ENCODE data around the gene RGL2. TPM values are rescaled to one million over a fixed set of nuclear protein-coding genes. Genes with fewer than 3 reads are reported as not detected.

The RGL2 gene, protein sequence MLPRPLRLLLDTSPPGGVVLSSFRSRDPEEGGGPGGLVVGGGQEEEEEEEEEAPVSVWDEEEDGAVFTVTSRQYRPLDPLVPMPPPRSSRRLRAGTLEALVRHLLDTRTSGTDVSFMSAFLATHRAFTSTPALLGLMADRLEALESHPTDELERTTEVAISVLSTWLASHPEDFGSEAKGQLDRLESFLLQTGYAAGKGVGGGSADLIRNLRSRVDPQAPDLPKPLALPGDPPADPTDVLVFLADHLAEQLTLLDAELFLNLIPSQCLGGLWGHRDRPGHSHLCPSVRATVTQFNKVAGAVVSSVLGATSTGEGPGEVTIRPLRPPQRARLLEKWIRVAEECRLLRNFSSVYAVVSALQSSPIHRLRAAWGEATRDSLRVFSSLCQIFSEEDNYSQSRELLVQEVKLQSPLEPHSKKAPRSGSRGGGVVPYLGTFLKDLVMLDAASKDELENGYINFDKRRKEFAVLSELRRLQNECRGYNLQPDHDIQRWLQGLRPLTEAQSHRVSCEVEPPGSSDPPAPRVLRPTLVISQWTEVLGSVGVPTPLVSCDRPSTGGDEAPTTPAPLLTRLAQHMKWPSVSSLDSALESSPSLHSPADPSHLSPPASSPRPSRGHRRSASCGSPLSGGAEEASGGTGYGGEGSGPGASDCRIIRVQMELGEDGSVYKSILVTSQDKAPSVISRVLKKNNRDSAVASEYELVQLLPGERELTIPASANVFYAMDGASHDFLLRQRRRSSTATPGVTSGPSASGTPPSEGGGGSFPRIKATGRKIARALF
- total RNA-seq = 42.9 and 45.8 TPM in 2 replicates

GRCh38 chr6:33298773-33299236 is at the start of gene RGL2:
RGL2 (minus strand) TSS chr6:33298942; CDS start chr6:33298610, 332 bp downstream.

GRCh38 chr6:33317669-33318425 is 19.1 kb upstream of the RGL2 start, which contains the start of gene ZBTB22:
ZBTB22 (minus strand) TSS chr6:33317744; CDS start chr6:33316916, 828 bp downstream.

GRCh38 chr6:33313709-33314514 is 15.2 kb upstream of the RGL2 start, which contains the start of gene TAPBP:
TAPBP (minus strand) TSS chr6:33314078; CDS start chr6:33314041, 37 bp downstream.

GRCh38 chr6:33288921-33289783 is 9.6 kb downstream of the RGL2 start, which contains the start of the genes PFDN6 and WDR46:
PFDN6 (plus strand) TSS chr6:33289601; CDS start chr6:33289857, 256 bp downstream.
WDR46 (minus strand) TSS chr6:33289239; CDS start chr6:33289170, 69 bp downstream.

GRCh38 chr6:33276864-33277662 is 21.7 kb downstream of the RGL2 start, which contains the start of gene B3GALT4:
B3GALT4 (plus strand) TSS chr6:33277123; CDS start chr6:33277420, 297 bp downstream.

DNA sequence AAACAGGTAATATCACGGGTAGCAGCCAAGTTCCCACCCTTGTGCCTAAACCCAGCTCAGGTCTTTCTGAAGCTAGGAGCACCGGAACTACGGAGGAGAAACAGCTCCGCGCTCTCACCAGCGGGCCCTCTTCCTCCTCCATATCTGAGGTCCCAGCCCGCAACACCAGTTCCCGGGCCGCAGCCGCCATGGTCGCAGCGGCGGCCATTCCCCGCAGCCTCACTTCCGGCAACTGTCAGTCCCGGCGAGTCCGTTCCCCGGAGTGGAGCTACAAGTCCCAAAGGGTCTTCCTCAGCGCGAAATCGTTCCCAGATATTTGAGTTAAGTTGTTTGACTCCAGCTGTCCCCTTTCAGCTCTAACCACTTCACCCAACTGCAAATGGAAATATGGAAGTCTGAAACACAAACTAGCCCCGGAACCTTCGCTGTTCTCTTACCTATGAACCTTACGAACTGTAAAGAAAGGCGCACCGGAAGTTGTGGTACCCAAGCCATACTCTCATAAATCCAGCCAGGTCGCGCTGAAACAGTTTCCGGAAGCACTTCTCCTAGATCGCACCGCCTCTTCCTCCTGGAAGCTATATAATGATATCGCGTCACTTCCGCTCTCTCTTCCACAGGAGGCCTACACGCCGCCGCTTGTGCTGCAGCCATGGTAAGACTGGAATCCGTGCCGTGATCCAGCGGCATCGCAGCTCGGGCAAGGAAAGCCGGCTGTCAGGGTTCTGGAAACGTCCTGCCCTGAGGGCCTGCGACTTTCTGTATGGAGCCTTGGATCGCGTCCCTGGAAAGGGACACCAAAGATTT is 27.1 kb downstream of the RGL2 start, which contains the start of the genes RPS18 and VPS52:
Gene RPS18, plus strand, starts transcription at position 608 of the 807 bp plus-strand sequence. Its CDS starts 45 bp downstream, at position 653.
Gene VPS52, minus strand, starts transcription at position 409 of the 807 bp plus-strand sequence. Its CDS starts 201 bp downstream, at position 208.

Other genes starting within 250 kb of the RGL2 start
- gene HLA-DPA1, start 225.3 kb downstream of the RGL2 start, total RNA-seq = 3.6 and 4.5 TPM in 2 replicates
- gene HLA-DPB1, start 223.0 kb downstream of the RGL2 start, total RNA-seq = 1.1 and 3.6 TPM in 2 replicates
- 0.24 and 0.43 TPM in 2 replicates for gene COL11A2, start 106.5 kb downstream of the RGL2 start, total RNA-seq
- gene RXRB, start 98.3 kb downstream of the RGL2 start, total RNA-seq = 15.2 and 18.1 TPM in 2 replicates
- gene SLC39A7, start 98.1 kb downstream of the RGL2 start, total RNA-seq = 43.1 and 60.0 TPM in 2 replicates
- gene HSD17B8, start 94.3 kb downstream of the RGL2 start, total RNA-seq = 48.0 and 64.6 TPM in 2 replicates
- gene RING1, start 90.4 kb downstream of the RGL2 start, total RNA-seq = 24.5 and 31.6 TPM in 2 replicates
- gene VPS52, start 27.1 kb downstream of the RGL2 start, total RNA-seq = 17.5 and 24.1 TPM in 2 replicates
- 4,554 and 7,694 TPM in 2 replicates for gene RPS18, start 26.9 kb downstream of the RGL2 start, total RNA-seq
- gene B3GALT4, start 21.8 kb downstream of the RGL2 start, total RNA-seq = 3.6 and 11.1 TPM in 2 replicates
- gene WDR46, start 9.7 kb downstream of the RGL2 start, total RNA-seq = 101 and 139 TPM in 2 replicates
- 42.2 and 47.1 TPM in 2 replicates for gene PFDN6, start 9.3 kb downstream of the RGL2 start, total RNA-seq
- 38.6 and 108 TPM in 2 replicates for gene TAPBP, start 15.1 kb upstream of the RGL2 start, total RNA-seq
- gene ZBTB22, start 18.8 kb upstream of the RGL2 start, total RNA-seq = 13.9 and 14.2 TPM in 2 replicates
- gene DAXX, start 24.0 kb upstream of the RGL2 start, total RNA-seq = 27.5 and 49.6 TPM in 2 replicates
- 0.85 and 5.3 TPM in 2 replicates for gene KIFC1, start 92.9 kb upstream of the RGL2 start, total RNA-seq
- 9.9 and 15.1 TPM in 2 replicates for gene PHF1, start 112.1 kb upstream of the RGL2 start, total RNA-seq
- 42.2 and 93.7 TPM in 2 replicates for gene CUTA, start 119.2 kb upstream of the RGL2 start, total RNA-seq
- gene SYNGAP1, start 121.1 kb upstream of the RGL2 start, total RNA-seq = 1.4 and 2.1 TPM in 2 replicates
- 6.0 and 7.5 TPM in 2 replicates for gene ZBTB9, start 155.6 kb upstream of the RGL2 start, total RNA-seq